ENCODE results near the gene EN1. TPM values are rescaled to one million over a fixed set of nuclear protein-coding genes. Genes with fewer than 3 reads are reported as not detected.

EN1 gene
- total RNA-seq, 1 experiment from 2014 or later, result not detected

GRCh38 chr2:118813111-118813510, 34.3 kb downstream of the EN1 start:
- Histone ChIP-seq H3K9ac (ENCODE audit: low read length) (no peak overlapping the region), H3K27me3 (ENCODE audit: insufficient read depth, low read length) (peaks cover 42% of the 10 kb centered on the region), H2AFZ (ENCODE audit: low read depth, low read length, poor library complexity, severe bottlenecking) (no peak overlapping the region), H3K36me3 (ENCODE audit: control insufficient read depth in 1 of 2, insufficient read depth in 2 of 2, low read length in 2 of 2) (no peaks in the 10 kb centered on the region), H3K9me3 (ENCODE audit: control insufficient read depth in 1 of 2, insufficient read depth in 1 of 2, low read depth in 1 of 2, low read length in 2 of 2) (no peaks in the 10 kb centered on the region), H3K79me2 (ENCODE audit: insufficient read depth, low read length) (no peaks in the 10 kb centered on the region), H3K27ac (ENCODE audit: low read depth, low read length) (no peak overlapping the region), H3K9me2 (ENCODE audit: insufficient read depth) (no peaks in the 10 kb centered on the region), H3K4me3 (replicated peaks in 1 of 2; ENCODE audit: low read depth in 1 of 2, low read length in 2 of 2) (no peak overlapping the region), H3K4me2 (ENCODE audit: low read length) (no peak overlapping the region), H3K4me1 (ENCODE audit: control insufficient read depth in 1 of 2, insufficient read depth in 2 of 2, low read length in 2 of 2) (no peaks in the 10 kb centered on the region), H4K20me1 (ENCODE audit: insufficient read depth) (no peaks in the 10 kb centered on the region)
- ATAC-seq (no peak), DNase-seq (ENCODE audit: low read depth, low spot score) (no peak)
- ChIA-PET POLR2A (no interaction called here), CTCF (no interaction called here), RAD21 (ENCODE audit: low non-redundant PET in 1 of 2, low total read pairs in 2 of 2, uncharacterized antibody in 2 of 2, unreplicated experiment in 2 of 2) (no interaction called here)
- BruUV-seq (replicated peaks), result no TSS peak
- intact Hi-C loops (cut with micrococcal nuclease), result no loop called here
- no peak for TF ChIP-seq ELF1 (IDR thresholded peaks at IDR 0.05; ENCODE audit: borderline replicate concordance, low read depth)
- no peak for TF ChIP-seq RAD21 (IDR thresholded peaks at IDR 0.05; ENCODE audit: low read depth)

DNA sequence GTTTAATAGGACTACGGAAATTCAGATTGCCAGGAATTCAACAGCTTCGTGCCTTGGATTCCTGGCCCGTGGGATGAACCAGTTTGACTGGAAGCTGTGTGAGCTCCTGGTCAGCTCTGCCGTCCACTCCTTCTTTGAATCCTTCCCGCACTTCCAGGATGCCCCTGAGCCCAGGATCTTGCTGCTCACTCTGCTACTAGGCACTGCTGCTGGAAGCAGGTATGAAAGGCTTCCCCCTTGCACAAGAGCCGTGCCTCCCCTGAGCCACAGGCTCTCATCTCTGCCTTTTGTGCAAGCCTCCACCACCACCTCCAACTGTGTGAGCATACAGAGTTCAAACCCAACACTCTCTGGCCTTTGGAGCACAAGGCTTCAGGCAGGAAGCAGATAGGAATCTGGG, 34.9 kb downstream of the EN1 start:
- Histone ChIP-seq H3K9me3 (ENCODE audit: control insufficient read depth in 1 of 2, insufficient read depth in 1 of 2, low read depth in 1 of 2, low read length in 2 of 2) (no peaks in the 10 kb centered on the region), H4K20me1 (ENCODE audit: insufficient read depth) (no peaks in the 10 kb centered on the region), H2AFZ (ENCODE audit: low read depth, low read length, poor library complexity, severe bottlenecking) (no peak overlapping the region), H3K4me3 (replicated peaks in 1 of 2; ENCODE audit: low read depth in 1 of 2, low read length in 2 of 2) (no peak overlapping the region), H3K9me2 (ENCODE audit: insufficient read depth) (no peaks in the 10 kb centered on the region), H3K4me1 (ENCODE audit: control insufficient read depth in 1 of 2, insufficient read depth in 2 of 2, low read length in 2 of 2) (no peaks in the 10 kb centered on the region), H3K4me2 (ENCODE audit: low read length) (no peak overlapping the region), H3K27ac (ENCODE audit: low read depth, low read length) (no peak overlapping the region), H3K9ac (ENCODE audit: low read length) (no peak overlapping the region), H3K36me3 (ENCODE audit: control insufficient read depth in 1 of 2, insufficient read depth in 2 of 2, low read length in 2 of 2) (no peaks in the 10 kb centered on the region), H3K79me2 (ENCODE audit: insufficient read depth, low read length) (no peaks in the 10 kb centered on the region), H3K27me3 (ENCODE audit: insufficient read depth, low read length) (peaks cover 37% of the 10 kb centered on the region; the same call in 1 of the 2 replicates)
- DNase-seq (ENCODE audit: low read depth, low spot score), result no peak
- ChIA-PET POLR2A (no interaction called here), CTCF (no interaction called here), RAD21 (ENCODE audit: low non-redundant PET in 1 of 2, low total read pairs in 2 of 2, uncharacterized antibody in 2 of 2, unreplicated experiment in 2 of 2) (no interaction called here)
- BruUV-seq (replicated peaks), result no TSS peak
- intact Hi-C loops (cut with micrococcal nuclease), result no loop called here
- ATAC-seq, result no peak
- TF ChIP-seq ATF3 (IDR thresholded peaks at IDR 0.05), result no peak
- no peak for TF ChIP-seq CEBPB (IDR thresholded peaks at IDR 0.05; ENCODE audit: low read depth)
- no peak for TF ChIP-seq RAD21 (IDR thresholded peaks at IDR 0.05; ENCODE audit: low read depth)
- TF ChIP-seq, protein P1, sequence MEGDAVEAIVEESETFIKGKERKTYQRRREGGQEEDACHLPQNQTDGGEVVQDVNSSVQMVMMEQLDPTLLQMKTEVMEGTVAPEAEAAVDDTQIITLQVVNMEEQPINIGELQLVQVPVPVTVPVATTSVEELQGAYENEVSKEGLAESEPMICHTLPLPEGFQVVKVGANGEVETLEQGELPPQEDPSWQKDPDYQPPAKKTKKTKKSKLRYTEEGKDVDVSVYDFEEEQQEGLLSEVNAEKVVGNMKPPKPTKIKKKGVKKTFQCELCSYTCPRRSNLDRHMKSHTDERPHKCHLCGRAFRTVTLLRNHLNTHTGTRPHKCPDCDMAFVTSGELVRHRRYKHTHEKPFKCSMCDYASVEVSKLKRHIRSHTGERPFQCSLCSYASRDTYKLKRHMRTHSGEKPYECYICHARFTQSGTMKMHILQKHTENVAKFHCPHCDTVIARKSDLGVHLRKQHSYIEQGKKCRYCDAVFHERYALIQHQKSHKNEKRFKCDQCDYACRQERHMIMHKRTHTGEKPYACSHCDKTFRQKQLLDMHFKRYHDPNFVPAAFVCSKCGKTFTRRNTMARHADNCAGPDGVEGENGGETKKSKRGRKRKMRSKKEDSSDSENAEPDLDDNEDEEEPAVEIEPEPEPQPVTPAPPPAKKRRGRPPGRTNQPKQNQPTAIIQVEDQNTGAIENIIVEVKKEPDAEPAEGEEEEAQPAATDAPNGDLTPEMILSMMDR (IDR thresholded peaks at IDR 0.05 in 2 of 3, conservative IDR thresholded peaks at IDR 0.05 in 1 of 3; ENCODE audit: borderline replicate concordance in 1 of 3, insufficient read depth in 1 of 3, low read depth in 2 of 3, low read length in 2 of 3), result no peak
- TF ChIP-seq ELF1 (IDR thresholded peaks at IDR 0.05; ENCODE audit: borderline replicate concordance, low read depth), result no peak
- TF ChIP-seq EZH2phosphoT487 (IDR thresholded peaks at IDR 0.05; ENCODE audit: borderline replicate concordance), result no peak
- TF ChIP-seq MAX (IDR thresholded peaks at IDR 0.05), result no peak
- TF ChIP-seq CBX3 (IDR thresholded peaks at IDR 0.05; ENCODE audit: low read depth), result no peak
- TF ChIP-seq SRF (IDR thresholded peaks at IDR 0.05; ENCODE audit: low read depth), result no peak
- no peak for TF ChIP-seq ZNF274 (IDR thresholded peaks at IDR 0.05; ENCODE audit: low read depth, low read length)
- TF ChIP-seq SP1 (IDR thresholded peaks at IDR 0.05; ENCODE audit: low read depth), result no peak
- TF ChIP-seq YY1 (IDR thresholded peaks at IDR 0.05; ENCODE audit: extremely low read depth, insufficient replicate concordance, low read depth, low read length), result no peak
- no peak for TF ChIP-seq EGR1 (IDR thresholded peaks at IDR 0.05; ENCODE audit: low read depth)
- TF ChIP-seq, protein P2, sequence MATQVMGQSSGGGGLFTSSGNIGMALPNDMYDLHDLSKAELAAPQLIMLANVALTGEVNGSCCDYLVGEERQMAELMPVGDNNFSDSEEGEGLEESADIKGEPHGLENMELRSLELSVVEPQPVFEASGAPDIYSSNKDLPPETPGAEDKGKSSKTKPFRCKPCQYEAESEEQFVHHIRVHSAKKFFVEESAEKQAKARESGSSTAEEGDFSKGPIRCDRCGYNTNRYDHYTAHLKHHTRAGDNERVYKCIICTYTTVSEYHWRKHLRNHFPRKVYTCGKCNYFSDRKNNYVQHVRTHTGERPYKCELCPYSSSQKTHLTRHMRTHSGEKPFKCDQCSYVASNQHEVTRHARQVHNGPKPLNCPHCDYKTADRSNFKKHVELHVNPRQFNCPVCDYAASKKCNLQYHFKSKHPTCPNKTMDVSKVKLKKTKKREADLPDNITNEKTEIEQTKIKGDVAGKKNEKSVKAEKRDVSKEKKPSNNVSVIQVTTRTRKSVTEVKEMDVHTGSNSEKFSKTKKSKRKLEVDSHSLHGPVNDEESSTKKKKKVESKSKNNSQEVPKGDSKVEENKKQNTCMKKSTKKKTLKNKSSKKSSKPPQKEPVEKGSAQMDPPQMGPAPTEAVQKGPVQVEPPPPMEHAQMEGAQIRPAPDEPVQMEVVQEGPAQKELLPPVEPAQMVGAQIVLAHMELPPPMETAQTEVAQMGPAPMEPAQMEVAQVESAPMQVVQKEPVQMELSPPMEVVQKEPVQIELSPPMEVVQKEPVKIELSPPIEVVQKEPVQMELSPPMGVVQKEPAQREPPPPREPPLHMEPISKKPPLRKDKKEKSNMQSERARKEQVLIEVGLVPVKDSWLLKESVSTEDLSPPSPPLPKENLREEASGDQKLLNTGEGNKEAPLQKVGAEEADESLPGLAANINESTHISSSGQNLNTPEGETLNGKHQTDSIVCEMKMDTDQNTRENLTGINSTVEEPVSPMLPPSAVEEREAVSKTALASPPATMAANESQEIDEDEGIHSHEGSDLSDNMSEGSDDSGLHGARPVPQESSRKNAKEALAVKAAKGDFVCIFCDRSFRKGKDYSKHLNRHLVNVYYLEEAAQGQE (IDR thresholded peaks at IDR 0.05; ENCODE audit: low read depth), result no peak
- no peak for TF ChIP-seq TCF7L2 (IDR thresholded peaks at IDR 0.05; ENCODE audit: borderline replicate concordance, extremely low read depth, insufficient read depth, insufficient read length)
